Measurements from ENCODE around the gene KRT75.

The KRT75 gene

DNA sequence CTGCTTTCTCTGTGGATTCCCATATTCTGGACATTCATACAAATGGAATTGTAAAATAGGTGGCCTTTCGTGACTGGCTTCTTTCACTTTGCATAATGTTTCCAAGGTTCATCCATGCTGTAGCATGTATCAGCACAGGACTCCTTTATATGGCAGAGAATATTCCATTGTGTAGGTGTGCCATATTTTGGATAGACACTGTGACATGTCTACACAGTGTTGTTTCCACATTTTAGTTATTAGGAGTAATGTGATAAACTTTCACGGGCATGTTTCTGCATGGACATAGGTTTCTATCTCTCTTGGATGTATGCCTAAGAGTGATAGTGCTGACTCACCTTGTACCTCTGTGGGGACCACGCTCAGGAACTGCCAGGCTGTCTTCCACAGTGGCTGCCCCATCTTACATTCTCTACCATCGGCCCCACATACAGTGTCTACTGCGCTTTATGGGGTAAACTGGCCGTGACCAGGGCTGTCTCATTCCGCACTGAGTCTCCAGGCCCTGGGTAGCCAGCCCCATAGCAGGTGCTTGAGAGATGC, 41.6 kb downstream of the KRT75 start:
- no peak for DNase-seq (ENCODE audit: low read depth in 2 of 2)

DNA sequence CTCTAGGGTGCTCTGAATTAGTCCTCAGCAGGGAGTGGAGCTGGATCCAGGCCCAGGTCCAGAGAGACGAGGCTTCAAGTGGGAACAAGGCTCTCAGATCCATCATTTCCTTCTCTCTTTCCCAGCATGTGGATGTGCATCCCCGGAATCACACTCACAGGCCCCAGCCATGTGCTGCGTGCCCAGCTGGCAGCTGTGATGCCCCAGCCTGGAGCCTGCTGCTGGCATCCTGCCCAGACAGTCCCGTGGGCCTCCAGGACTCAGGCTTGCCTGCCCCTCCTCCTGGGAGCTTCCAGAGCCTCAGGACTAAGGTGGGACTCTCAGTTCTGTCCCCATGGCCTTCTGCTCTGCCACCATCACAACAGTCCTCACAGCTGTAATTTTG, 42.6 kb downstream of the KRT75 start:
- DNase-seq (ENCODE audit: low read depth in 2 of 2) = no peak

DNA sequence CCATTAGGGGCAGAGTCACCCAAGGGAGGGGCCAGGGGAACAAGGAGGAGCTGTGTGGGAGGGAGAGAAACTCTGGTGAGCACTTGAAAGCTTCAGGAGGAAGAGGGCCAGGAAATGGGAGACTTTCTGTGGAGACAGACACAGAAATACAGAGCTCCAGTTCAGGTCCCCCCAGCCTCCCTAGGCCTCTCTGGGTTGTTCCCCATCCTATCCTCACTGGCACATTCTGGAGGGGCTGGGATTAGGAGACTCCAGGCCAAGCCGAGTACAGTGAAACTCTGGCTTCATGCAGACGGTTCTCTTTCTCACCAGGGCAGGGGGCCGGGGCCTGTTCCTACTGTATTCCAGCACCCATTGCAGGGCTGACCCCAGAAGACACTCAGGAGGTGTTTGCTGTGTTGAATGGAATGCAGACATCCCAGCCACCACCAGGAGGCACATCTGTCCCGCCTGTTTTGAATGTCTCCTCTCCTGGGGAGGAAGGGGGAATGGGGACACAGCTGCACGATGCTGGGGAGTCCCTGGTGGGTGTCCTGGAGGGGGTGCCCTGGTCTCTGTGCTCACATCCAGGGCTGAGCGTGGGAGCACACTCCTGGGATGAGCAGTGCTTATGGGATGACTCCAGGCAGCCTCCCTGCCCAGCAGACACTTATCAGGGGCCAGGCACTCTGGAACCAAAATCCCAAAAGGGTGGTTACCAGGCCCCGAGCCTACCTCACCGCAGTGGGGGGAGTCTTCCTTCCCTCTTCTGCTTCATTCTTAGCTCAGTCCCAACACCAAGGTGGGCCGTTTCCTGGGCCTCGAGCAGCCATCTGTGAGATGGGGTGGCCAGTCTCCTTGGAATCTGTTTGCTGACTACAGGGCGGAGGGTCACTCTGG, 43.2 kb downstream of the KRT75 start:
- DNase-seq (ENCODE audit: low read depth in 2 of 2) = no peak

DNA sequence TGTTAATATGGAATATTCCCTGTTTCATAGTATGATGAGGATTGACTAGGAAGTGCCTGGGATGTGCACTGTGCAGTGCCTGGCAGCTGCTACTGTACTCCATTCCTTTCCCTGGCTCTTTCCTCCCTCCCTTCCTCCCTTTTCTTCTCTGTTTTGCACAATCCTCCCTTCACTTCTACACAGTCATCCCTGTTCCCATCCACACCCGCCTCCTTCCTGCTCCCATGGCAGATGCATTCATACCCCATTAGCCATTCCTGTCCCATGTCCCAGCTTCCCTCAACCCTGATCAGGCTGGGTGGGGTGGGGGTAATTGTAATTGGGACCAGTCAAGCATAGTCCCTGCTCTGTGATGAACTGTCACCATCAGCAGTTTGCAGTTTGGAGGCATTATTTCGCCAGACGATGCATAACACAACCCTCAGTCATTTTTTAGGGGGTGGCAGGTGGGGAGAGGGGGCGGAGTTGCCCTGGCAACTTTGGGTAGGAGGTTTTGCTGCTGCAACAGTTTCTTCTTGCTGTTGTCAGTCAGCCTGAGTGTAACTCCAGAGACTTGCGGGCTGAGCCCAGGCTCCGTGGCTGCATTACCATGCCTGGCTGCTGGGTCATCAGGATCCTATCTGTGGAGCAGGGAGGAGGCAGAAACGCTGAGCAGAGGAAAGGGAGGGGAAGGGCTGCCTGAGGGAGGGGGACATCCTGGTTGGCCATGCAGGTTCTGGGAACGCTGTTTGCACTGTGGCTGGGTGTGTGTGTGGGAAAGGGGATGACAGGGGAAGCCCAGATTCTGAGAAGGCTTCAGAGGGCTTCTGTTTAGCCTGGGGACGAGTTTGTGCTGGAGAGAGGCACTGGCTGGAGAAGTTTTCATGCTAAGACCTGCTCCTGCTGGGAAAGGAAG, 44.6 kb downstream of the KRT75 start:
- DNase-seq (ENCODE audit: low read depth in 2 of 2) = no peak

DNA sequence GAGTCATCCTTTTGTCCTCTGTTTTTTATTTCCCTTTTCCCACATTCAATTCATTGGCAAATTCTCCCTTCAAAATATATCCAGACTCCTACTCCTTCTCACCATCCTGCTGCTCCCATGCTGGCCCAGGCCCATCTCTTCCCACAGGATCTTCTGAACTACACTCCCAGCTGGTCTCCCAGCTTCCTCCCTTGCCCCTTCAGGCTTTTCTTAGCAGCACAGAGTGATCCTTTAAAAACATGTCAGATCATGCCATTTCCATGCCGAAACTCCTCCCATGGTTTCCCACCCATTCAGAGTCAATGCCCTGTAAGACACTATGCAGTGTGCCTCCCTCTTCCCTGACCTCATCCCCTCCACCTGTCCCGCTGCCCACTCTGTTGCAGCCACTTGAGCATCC, 46.3 kb downstream of the KRT75 start:
- no peak for DNase-seq (ENCODE audit: low read depth in 2 of 2)

DNA sequence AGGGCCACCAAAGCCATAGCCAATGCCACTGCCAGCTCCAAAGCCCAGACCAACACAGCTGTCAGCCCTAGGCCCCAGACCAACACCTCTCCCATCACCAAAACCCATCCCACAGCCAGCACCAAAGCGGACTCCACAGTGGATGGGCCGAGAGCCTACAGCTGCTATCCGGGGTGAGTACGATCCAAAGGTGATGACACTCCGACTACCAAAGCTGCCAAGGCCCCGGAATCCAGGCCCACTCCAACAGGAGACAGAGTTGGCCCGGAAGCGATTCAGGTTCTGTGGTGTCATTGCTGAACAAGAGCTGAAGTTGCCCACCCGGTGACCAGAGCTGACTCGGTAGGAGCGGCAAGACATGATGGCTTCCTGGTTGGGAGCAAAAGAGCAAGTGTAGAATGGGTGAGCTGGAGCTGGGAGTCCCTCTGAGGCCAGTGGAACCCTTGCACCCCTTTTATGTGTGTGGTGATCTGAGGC, 48.9 kb downstream of the KRT75 start, which contains the start of gene KRT84:
Gene KRT84 (minus strand): TSS at position 427 of the 477 bp plus-strand sequence. CDS start 67 bp downstream, at position 360.
- DNase-seq (ENCODE audit: low read depth in 2 of 2) = no peak

DNA sequence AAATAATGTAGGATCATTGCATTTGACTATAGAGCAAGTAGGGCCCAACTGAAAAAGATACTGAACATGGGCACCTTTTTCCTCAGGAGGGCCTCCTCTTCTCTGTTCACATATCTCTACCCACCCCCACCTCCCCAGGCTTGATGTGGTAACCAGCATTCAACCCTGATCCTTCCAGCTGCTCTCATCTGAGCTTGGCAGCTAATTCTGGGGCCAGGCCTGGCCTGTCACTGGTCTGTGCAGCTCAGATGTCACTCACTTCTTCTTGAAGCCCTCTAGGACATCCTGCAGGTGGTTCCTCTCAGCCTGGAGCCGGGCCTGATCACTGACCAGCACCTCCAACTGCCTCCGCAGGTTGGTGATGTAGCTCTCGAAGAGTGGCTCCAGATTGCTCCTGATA, 50.8 kb downstream of the KRT75 start:
- DNase-seq (ENCODE audit: low read depth in 2 of 2) = no peak

DNA sequence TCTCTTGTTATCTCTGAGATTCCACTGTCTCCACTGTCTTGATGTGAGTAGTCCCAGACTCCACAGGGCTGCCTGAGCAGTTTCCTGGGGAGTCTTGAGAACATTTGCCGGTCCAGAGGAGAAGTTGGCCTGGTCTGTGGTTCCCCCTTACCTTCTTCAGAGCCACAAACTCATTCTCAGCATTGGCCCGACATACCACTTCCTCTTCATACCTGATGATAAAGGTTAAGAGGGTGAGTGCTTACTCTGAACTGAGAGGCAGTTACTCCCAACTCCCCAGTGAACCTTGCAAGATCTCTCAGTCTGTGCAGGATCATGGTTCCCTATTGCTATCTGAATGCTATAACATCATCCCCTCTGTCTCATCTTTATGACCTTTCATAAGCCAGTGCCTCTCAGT, 51.3 kb downstream of the KRT75 start:
- no peak for DNase-seq (ENCODE audit: low read depth in 2 of 2)

DNA sequence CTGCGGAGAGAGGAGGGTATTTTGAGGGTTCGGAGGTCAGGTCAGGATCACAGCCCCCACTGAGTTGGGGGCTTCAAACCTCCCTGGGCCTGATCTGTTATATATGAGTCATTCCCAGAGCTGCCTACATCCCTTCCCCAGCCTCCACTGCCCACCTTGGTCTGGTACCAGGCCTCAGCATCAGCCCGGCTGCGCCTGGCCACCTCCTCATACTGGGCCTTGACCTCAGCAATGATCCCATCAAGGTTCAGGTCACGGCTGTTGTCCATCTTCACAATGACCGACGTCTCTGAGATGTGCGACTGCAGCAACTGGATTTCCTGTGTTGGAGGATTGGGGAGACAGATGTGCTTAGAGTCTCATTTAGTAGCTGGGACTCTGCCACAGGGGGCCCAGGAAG, 53.0 kb downstream of the KRT75 start:
- no peak for DNase-seq (ENCODE audit: low read depth in 2 of 2)

DNA sequence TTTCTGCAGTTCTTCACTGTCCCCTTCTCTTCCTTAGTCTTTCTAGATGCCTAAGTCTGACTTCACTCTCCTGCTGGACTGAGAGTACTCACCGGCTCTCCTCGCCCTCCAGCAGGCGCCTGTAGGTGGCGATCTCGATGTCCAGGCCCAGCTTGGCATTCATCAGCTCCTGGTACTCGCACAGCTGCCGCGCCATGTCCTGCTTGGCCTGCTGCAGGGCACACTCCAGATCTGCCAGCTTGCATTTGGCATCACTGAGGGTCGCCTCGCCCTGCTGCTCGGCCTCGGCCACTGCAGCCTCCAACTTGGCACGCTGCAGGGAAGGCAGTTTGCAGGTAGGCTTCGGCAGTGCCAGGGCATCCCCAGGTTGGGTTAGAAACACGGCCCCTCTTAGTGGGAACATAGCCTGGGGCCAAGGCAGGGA, 53.9 kb downstream of the KRT75 start:
- DNase-seq (ENCODE audit: low read depth in 2 of 2) = peak in 1 of 2 donors; percentile 17

DNA sequence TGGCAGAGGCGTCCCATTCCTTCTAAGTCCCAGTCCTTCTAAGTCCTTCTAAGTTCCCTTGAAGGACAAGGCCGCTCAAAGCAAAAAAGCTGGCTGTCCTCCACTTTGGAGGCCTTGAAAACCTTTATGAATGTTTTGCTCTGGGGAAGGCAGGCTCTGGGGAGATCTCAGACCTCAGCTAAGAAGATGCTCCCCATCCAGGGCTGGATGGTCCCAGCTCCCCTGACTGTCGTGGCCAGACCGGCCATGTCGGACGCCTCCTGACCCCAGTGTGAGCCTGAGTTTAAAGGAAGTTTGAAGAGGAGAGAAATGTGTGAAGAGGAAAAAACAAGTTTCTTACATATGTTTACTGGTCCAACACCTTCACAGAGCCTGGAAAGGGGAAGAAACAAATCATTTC, 54.6 kb downstream of the KRT75 start:
- no peak for DNase-seq (ENCODE audit: low read depth in 2 of 2)

DNA sequence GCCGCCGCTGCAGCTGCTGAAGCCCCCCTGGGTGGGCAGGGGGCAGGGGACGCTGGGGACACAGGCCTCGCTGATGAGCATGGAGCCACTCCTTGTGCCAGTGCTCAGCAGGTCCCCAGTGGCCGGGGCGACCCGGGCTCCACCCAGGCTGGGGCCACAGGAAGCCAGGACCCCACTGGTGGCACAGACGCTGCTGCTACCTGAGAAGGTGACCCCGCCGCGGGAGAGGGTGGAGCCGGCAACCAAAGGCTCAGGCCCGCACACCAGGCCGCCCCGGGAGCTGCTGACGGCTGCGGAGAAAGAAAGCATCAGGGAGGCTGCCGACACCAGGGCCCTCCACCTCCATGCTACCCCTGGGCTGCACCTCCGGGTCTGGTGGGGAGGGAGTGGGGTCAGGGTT, 56.1 kb downstream of the KRT75 start:
- DNase-seq (ENCODE audit: low read depth in 2 of 2) = no peak

DNA sequence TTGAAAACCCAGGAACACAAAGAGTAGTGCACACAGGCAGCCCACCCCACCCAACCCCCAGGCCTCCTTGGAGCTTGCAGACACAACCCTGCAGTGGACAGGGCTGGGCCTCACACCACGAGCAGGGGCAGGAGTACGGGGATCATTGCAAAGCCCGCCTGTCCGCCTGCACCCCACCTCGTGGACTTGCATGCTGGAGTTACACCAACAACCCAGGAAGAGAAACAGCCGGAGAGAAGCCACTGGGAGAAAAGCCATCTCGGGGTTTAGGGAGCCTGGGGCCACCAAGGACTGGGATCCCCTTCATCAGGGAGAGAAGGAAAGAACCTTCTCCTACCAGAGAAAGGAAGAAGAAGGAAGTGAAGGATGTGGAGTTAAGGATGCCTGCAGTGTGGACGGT, 56.9 kb downstream of the KRT75 start:
- DNase-seq (ENCODE audit: low read depth in 2 of 2) = no peak
